Keratinocyte (primary cell): ENCODE measurements around the gene KMT5C. TPM values are rescaled to one million over a fixed set of nuclear protein-coding genes. Genes with fewer than 3 reads are reported as not detected.

Experiments used
- DNase-seq: peaks from one replicate; pipeline ENCODE4 v3.0.0-alpha.2; 2011; ENCODE audit warnings: low read depth, missing footprints, low spot score
- FAIRE-seq: peaks from 2 replicates; lab custom pipeline; 2011; peaks lifted over from hg19 to GRCh38; lab: Jason Lieb, UNC
- H2AFZ ChIP-seq: 2 replicates; pipeline ENCODE4 v1.6.0; 2012; ENCODE audit warnings: low read length, control low read depth, inconsistent platforms; ENCODE audit not compliant: control insufficient read depth
- H3K27ac ChIP-seq: 2 replicates; pipeline ENCODE4 v1.5.1; 2011; ENCODE audit warnings: low read length; ENCODE audit not compliant: control insufficient read depth, insufficient read depth
- H3K27me3 ChIP-seq: 3 replicates; pipeline ENCODE4 v1.6.0; 2011; ENCODE audit warnings: low read length; ENCODE audit not compliant: control insufficient read depth, insufficient read depth; ENCODE audit errors: extremely low read depth
- H3K36me3 ChIP-seq, 2 experiments: 2 replicates in 1 of 2; 3 replicates in 1 of 2; pipeline ENCODE4 v1.5.1; 2011; ENCODE audit warnings: low read length in 2 of 2, mild to moderate bottlenecking in 1 of 2; ENCODE audit not compliant: control insufficient read depth in 2 of 2, insufficient read depth in 2 of 2; ENCODE audit errors: extremely low read depth in 1 of 2
- H3K4me1 ChIP-seq: 3 replicates; pipeline ENCODE4 v1.5.1; 2011; ENCODE audit warnings: low read length; ENCODE audit not compliant: control insufficient read depth, insufficient read depth; ENCODE audit errors: extremely low read depth
- H3K4me2 ChIP-seq: 3 replicates; pipeline ENCODE4 v1.6.0; 2011; ENCODE audit warnings: low read depth, low read length; ENCODE audit not compliant: control insufficient read depth, insufficient read depth; ENCODE audit errors: extremely low read depth
- H3K4me3 ChIP-seq, 3 experiments: fragments of 200-600 bp in 1 of 3; sonication (generic) in 1 of 3; 2 replicates in 2 of 3; 3 replicates in 1 of 3; pipeline ENCODE4 v1.5.1; 2011 to 2016; ENCODE audit warnings: low read length in 3 of 3, mild to moderate bottlenecking in 3 of 3, control low read depth in 2 of 3, inconsistent platforms in 1 of 3, low read depth in 1 of 3, mixed read lengths in 1 of 3, mixed run types in 1 of 3, moderate library complexity in 1 of 3; ENCODE audit not compliant: control insufficient read depth in 2 of 3, insufficient read depth in 2 of 3; ENCODE audit errors: extremely low read depth in 1 of 3
- H3K79me2 ChIP-seq: 2 replicates; pipeline ENCODE4 v1.6.0; 2012; ENCODE audit warnings: low read length; ENCODE audit not compliant: control insufficient read depth, insufficient read depth
- H3K9ac ChIP-seq: 3 replicates; pipeline ENCODE4 v1.6.0; 2011; ENCODE audit warnings: low read length; ENCODE audit not compliant: control insufficient read depth, insufficient read depth; ENCODE audit errors: extremely low read depth
- H3K9me1 ChIP-seq: 3 replicates; pipeline ENCODE4 v1.6.0; 2011; ENCODE audit warnings: low read length; ENCODE audit not compliant: control insufficient read depth, insufficient read depth; ENCODE audit errors: extremely low read depth
- H3K9me3 ChIP-seq: 2 replicates; pipeline ENCODE4 v1.5.1; 2012; ENCODE audit warnings: low read depth, low read length; ENCODE audit not compliant: control insufficient read depth
- H4K20me1 ChIP-seq: 3 replicates; pipeline ENCODE4 v1.6.0; 2011; ENCODE audit warnings: low read length; ENCODE audit not compliant: control insufficient read depth, insufficient read depth; ENCODE audit errors: extremely low read depth
- CTCF ChIP-seq, 3 experiments: IDR thresholded peaks in 1 of 3; conservative IDR thresholded peaks in 1 of 3; optimal IDR thresholded peaks in 1 of 3; 2 replicates in 2 of 3; 3 replicates in 1 of 3; pipeline versions ENCODE3 to v1.5.1; 2011; ENCODE audit warnings: low read length in 3 of 3, mild to moderate bottlenecking in 3 of 3, moderate library complexity in 2 of 3, control low read depth in 1 of 3, inconsistent platforms in 1 of 3; ENCODE audit not compliant: insufficient read depth in 2 of 3; ENCODE audit errors: extremely low read depth in 1 of 3
- EZH2 ChIP-seq: IDR thresholded peaks from one replicate; pipeline ENCODE4 v1.6.1; 2012; ENCODE audit warnings: inconsistent platforms, mild to moderate bottlenecking, low read length, moderate library complexity
- dilution Hi-C: fragments of 300-500 bp; cut with MboI; formaldehyde crosslinking; loops from one replicate; pipeline ENCODE4 v1.7.0; 2020; ENCODE audit warnings: low sequenced_read_pairs; ENCODE audit not compliant: extremely low pct_ligation_motif_present
- polyA plus RNA-seq, 5 experiments: library from polyadenylated mRNA; depleted of rRNA in 3 of 5; stranded (reverse) in 3 of 5; stranded (forward) in 1 of 5; unstranded in 1 of 5; fragments of >200 nt; gene quantifications; 1 replicate in 1 of 5; 2 replicates in 3 of 5; 3 replicates in 1 of 5; pipeline versions ENCODE4 v1.2.1 to v1.2.3, GENCODE V29; 2011 to 2012; ENCODE audit warnings: missing spikeins in 2 of 5, low read depth in 1 of 5, low replicate concordance in 1 of 5

The KMT5C gene
- polyA plus RNA-seq, 1 donor (not counting 4 experiments of a cell fraction or from before 2014, with no cell fraction given) = 4.3 TPM

- H3K27me3 ChIP-seq = peaks cover 25% of the 10 kb centered on the region
- dilution Hi-C loops = no loop called here
These were observed 11.1 kb downstream of the KMT5C start for GRCh38 chr19:55350620-55351315.

GRCh38 chr19:55352040-55352439, 12.4 kb downstream of the KMT5C start:
- no peak overlapping the region for H3K9ac ChIP-seq
- no peak for DNase-seq
- peaks cover 9% of the 10 kb centered on the region for H3K4me1 ChIP-seq
- peaks cover 0 to 4% of the 10 kb centered on the region in 2 experiments for H3K36me3 ChIP-seq
- H3K4me2 ChIP-seq = no peak overlapping the region
- no peaks in the 10 kb centered on the region for H4K20me1 ChIP-seq
- no peak overlapping the region for H2AFZ ChIP-seq
- FAIRE-seq = no peak
- no peaks in the 10 kb centered on the region for H3K9me1 ChIP-seq
- H3K79me2 ChIP-seq = no peaks in the 10 kb centered on the region
- no peak overlapping the region for H3K4me3 ChIP-seq
- peaks cover 25% of the 10 kb centered on the region for H3K27me3 ChIP-seq
- TF ChIP-seq CTCF (optimal IDR thresholded peaks at IDR 0.05 in 1 of 3, IDR thresholded peaks at IDR 0.05 in 1 of 3, conservative IDR thresholded peaks at IDR 0.05 in 1 of 3; ENCODE audit: extremely low read depth in 1 of 3, insufficient read depth in 2 of 3, low read length in 3 of 3) (no peak), EZH2 (no peak)
- no peak overlapping the region for H3K27ac ChIP-seq
- dilution Hi-C loops = no loop called here
- H3K9me3 ChIP-seq = no peaks in the 10 kb centered on the region

More at GRCh38 chr19:55350620-55351315, 11.1 kb downstream of the KMT5C start:
- H3K27ac ChIP-seq = no peak overlapping the region
- H3K4me1 ChIP-seq = peaks cover 9% of the 10 kb centered on the region
- no peak overlapping the region for H3K4me3 ChIP-seq
- H3K9ac ChIP-seq = no peak overlapping the region
- no peak overlapping the region for H2AFZ ChIP-seq
- H3K79me2 ChIP-seq = no peaks in the 10 kb centered on the region
- no peak for DNase-seq
- H3K9me1 ChIP-seq = no peaks in the 10 kb centered on the region
- H3K9me3 ChIP-seq = no peaks in the 10 kb centered on the region
- H4K20me1 ChIP-seq = no peaks in the 10 kb centered on the region
- no peak overlapping the region for H3K4me2 ChIP-seq
- TF ChIP-seq EZH2 = no peak
- TF ChIP-seq CTCF (optimal IDR thresholded peaks at IDR 0.05 in 1 of 3, IDR thresholded peaks at IDR 0.05 in 1 of 3, conservative IDR thresholded peaks at IDR 0.05 in 1 of 3; ENCODE audit: extremely low read depth in 1 of 3, insufficient read depth in 2 of 3, low read length in 3 of 3) = no peak
- peaks cover 0 to 4% of the 10 kb centered on the region in 2 experiments for H3K36me3 ChIP-seq
- FAIRE-seq = no peak
